ENCODE results near the gene C3orf52.

The C3orf52 gene

GRCh38 chr3:112119962-112120836 lies 34.0 kb downstream of the C3orf52 start:
- no peak for FAIRE-seq

- FAIRE-seq = no peak
Measured at GRCh38 chr3:112121577-112122547, 35.7 kb downstream of the C3orf52 start.

- no peak for FAIRE-seq
Measured at GRCh38 chr3:112122870-112123269, 36.7 kb downstream of the C3orf52 start.

- no peak for FAIRE-seq
Measured at GRCh38 chr3:112123548-112123947, 37.4 kb downstream of the C3orf52 start.

DNA sequence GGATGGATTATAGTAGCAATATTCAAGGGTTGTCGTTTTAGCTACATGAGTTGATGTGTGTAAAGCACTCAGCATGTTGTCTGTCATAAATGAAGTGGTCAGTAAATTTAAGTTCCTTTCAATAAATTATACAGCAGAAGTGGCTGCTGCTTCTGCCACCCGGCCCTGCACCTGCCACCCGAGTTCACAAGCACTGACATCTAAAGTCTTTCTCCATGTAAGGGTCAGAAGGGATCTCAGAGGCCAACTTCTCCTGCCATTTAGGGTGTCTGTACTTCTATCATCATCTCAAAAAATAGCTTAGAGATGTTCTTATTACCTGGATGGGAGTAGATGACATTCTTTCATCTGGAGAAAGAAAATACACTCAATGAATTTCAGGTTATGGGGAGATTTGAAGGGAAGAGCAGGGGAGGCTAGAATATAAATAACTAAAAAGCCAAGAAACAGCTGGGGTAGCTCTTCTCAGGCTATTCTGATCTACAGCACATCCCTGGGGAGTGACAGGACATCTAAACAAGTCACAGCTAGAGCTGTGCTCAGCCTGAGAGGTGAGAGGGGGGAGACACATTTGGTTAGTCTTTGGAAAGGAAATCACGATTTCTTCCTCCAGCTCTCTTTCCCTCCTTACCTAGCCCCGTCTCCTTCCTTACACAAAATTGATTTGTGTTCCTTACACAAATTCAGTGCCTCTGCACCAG lies 38.9 kb downstream of the C3orf52 start:
- no peak for FAIRE-seq

- FAIRE-seq = no peak
Measured at GRCh38 chr3:112126511-112126911, 40.3 kb downstream of the C3orf52 start.

GRCh38 chr3:112127522-112128494 lies 41.6 kb downstream of the C3orf52 start:
- no peak for FAIRE-seq

DNA sequence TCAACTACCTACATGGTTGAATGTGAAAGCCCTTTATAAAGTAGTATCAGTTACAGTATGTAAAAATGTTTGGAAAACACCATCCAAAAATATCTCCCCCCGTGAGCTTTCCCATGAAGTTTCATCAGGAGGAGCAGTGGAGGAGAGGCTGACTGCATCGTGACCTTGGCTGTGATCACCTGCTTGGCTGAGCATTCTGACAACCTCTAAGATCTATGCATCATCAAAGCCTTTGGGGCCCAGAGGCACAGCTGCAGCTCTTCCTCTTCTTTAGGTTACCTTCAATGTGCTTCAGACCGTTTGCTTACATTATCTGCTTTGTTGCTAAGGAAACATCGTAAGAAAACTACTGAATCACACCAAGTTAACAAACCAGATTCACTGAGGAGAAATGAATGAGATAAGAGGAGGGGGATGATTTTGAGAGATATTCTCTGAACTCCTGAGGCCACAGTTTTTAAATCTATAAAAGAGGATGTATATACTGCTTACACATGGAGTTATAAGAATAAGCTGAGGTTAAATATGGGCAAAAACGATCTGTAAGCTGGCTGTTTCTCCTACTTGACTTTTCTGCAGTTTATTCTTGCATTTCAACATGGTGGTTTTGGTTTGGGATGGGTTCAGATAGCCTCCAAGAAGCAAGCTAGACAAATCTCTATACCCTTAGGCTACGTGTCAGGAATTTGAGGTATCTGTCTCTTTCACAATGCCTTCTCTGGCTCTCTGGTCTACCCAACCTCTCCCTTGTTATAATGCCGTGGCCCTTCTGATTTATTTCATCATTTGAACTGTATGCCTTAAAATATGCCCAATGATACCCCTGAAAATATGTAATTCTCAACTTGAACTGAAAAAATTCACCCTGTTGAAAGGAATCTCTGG lies 42.9 kb downstream of the C3orf52 start:
- no peak for FAIRE-seq

DNA sequence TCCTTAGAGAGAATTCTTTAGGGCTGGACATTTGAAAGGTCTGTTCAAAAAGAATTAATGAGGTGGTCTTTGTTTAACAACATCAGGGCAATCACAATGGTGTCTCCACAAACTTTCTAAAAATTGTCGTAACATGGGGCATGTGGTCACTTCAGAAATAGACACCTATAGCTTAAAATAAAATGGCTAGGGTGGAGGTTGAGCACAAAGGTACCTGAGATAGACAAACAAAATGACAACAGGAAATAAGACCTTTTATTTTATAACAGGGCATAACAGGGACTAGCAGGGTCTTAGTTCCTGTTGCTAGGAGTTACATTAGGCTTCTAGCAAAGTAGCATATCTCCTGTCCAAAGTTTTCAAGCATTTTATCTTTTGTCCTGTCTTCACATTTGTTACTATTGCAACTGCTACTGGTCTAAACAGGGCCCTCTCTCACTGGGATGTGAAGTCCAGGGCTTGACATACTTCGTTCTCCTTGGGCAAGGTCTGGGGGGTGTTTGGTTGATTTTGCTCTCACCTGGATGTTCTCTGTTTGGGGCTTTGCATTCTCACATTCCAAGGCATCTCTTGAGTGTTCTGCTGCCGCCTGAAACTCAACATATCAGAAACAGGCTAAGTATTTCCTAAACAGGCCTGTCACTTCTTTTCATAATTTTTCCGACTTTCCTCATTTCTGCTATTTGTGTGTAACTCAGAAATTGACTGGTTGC lies 43.9 kb downstream of the C3orf52 start:
- FAIRE-seq = no peak

GRCh38 chr3:112130638-112130993 lies 44.4 kb downstream of the C3orf52 start:
- no peak for FAIRE-seq

DNA sequence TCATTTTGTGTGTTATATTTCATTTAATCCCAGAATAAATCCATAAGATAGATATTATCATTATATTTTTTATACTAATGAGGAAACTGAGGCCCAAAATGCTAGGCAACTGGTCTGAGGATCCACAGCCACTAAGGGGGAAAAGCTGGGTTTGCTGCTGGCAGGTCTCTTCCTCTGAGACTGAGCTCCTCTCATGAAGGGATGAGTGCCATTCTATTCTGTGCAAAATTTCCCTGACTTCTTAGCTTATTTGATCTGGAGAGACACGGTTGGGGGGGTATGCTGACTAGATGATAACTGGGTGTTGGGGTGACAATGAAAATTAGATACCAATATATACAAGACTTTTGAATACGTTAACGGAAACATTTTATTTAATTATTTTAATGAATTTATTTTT lies 44.9 kb downstream of the C3orf52 start:
- no peak for FAIRE-seq

DNA sequence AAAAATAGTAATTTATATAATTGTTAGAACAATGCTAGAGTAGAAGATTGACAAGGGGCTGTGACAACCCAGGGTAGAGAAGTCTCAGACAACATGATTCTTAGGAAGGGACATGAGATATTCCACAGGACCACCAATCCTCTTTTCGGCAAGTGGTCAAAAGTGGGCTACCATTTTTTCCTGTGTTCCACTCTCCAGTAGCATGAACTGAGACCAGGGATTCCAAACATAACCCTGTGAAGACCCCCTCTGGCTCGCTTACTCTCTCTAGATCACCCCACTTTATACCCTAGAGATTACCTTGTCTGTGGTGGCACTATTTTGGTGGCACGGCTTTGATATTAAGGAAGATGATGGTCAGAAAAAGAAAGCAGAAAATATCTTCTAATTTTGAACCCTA lies 45.9 kb downstream of the C3orf52 start:
- no peak for FAIRE-seq

DNA sequence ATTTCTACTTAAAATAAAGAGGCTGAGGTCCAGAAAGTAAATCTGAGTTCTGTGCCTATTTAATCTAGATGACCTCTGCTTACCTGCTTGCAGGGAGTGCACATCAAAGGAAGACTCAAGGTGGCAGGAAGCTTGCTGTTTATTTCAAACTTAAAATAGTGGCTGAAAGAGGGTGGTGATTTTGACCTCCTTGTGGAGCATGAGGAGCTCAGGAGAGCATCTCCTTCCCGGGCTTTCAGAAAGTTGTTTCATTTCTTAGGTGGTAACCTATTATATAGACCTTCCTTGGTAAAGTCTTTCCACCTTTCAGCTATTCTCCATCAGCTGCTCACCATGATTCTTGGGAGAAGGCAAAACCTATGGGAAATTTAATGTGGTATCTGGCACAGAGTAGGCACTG lies 46.4 kb downstream of the C3orf52 start:
- no peak for FAIRE-seq

DNA sequence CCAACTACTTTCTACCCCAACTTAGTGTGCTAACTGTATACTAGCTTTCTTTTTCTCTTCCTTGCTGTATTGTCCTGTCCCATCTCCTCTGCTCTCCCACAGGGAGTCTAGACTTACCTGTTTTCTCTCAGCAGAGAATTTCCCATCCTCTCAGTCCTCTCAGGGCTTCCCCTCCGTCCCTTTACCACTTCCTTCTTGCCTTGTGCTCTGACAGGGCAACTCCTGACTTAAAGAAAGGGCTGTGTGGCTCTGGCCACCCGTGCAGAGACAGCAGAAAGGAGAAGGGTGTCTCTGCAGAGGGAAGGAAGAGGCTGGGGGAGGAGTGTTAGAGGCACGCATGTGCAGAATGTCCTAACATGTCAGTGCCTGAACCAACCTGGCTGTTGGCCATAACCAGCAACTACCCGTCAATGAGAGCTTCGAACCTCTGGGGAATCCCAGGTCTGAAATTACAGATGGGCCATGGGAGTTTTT lies 46.8 kb downstream of the C3orf52 start, which contains the start of gene GCSAM:
GCSAM (minus strand) TSS at position 274 of the 474 bp plus-strand sequence; CDS start at position 146, 128 bp downstream.
- no peak for FAIRE-seq

DNA sequence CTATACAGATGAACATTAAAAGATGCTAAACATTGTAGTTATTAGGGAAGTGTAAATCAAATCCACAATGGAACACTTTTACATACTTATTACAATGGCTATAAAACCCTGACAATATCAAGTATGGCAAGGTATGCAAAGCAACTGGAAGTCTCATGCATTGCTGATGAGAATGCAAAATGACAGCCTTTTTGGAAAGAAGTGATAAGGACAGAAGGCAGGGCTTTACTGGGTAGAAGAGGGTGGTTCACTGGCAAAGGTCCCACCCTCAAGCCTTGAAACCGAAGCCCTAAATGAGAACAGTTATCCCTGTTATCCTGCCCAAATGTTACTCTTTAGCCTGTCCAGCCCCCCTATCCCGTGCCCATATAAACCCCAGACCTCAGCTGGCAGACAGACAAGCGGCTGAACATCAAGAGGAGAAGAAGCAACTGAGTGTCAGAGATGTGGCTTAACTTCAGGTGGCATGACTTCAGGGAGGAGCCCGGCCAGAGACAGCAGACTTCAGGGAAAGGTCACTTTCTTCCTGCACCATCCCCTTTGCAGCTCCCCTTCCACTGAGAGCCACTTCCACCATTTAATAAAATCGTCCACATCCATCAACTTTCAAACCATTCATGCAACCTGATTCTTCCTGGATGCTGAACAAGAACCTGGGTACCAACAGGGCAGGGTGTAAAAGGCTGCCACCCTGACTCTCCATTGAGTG lies 47.6 kb downstream of the C3orf52 start:
- FAIRE-seq = no peak

- no peak for FAIRE-seq
Measured at GRCh38 chr3:112134335-112135124, 48.3 kb downstream of the C3orf52 start.

DNA sequence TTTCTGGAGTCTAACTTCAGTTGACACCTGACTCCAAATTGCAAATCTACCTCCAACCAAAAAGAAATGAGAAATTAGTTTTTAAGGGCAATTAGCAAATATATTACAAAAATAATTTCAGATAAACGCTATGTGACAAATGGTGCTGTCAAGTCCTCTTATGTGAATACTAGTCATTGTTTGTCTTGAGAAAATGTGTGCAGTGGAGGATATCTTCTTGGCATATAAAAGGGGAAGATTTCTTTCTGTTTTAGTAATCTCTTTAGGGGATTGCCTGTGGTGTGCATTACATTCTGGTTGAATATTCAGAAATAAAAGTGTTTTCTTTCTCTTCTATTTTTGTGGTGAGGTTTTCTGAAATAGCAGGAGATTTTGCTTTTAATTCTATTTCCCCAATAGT lies 49.9 kb downstream of the C3orf52 start:
- FAIRE-seq = no peak

Data from colon (tissue), 2 donors.